WTC11 (cell line): Measurements from ENCODE around the gene HIF1A. TPM values are rescaled to one million over a fixed set of nuclear protein-coding genes. Genes with fewer than 3 reads are reported as not detected.

Experiments used
- ATAC-seq: fragments of 200-7000 bp; cut with Tn5 transposase; 2 replicates; pipeline ENCODE4 v1.10.0; 2021; ENCODE audit warnings: mild to moderate bottlenecking, moderate library complexity
- CTCF ChIA-PET: fragments of 300-600 bp; sonication (Branson Sonifier 250); formaldehyde crosslinking; loops from one replicate; lab custom pipeline; 2021; ENCODE audit warnings: antibody characterized with exemption; lab: Charles Lee
- POLR2A ChIA-PET: fragments of 350-600 bp; sonication (Branson Sonifier 250); formaldehyde crosslinking; loops from one replicate; lab custom pipeline; 2021; ENCODE audit warnings: antibody characterized with exemption; lab: Charles Lee
- DNase-seq: peaks from one replicate; pipeline ENCODE4 v3.0.0; 2021; ENCODE audit warnings: low spot score
- H3K27ac Mint-ChIP-seq: 2 replicates; pipeline ENCODE4 v1.8.0; 2021; ENCODE audit warnings: mixed read lengths
- H3K27me3 Mint-ChIP-seq: 2 replicates; pipeline ENCODE4 v1.8.0; 2021; ENCODE audit warnings: low read depth, mild to moderate bottlenecking, moderate library complexity, mixed read lengths
- H3K36me3 Mint-ChIP-seq: 2 replicates; pipeline ENCODE4 v1.8.0; 2021; ENCODE audit warnings: mixed read lengths
- H3K4me1 Mint-ChIP-seq: 2 replicates; pipeline ENCODE4 v1.8.0; 2022; ENCODE audit warnings: mixed read lengths
- H3K4me3 Mint-ChIP-seq: 2 replicates; pipeline ENCODE4 v1.8.0; 2021; ENCODE audit warnings: mild to moderate bottlenecking, moderate library complexity, mixed read lengths
- H3K9me3 Mint-ChIP-seq: 2 replicates; pipeline ENCODE4 v1.8.0; 2021; ENCODE audit warnings: mixed read lengths
- ARID4B ChIP-seq: sonication (generic); formaldehyde crosslinking; IDR thresholded peaks from 2 replicates; pipeline ENCODE4 v1.8.0; 2023; ENCODE audit warnings: missing genetic modification reagents, mild to moderate bottlenecking, borderline replicate concordance
- ATF1 ChIP-seq: sonication (generic); formaldehyde crosslinking; IDR thresholded peaks from 2 replicates; pipeline ENCODE4 v1.8.1; 2023; ENCODE audit warnings: mild to moderate bottlenecking, moderate library complexity, missing genetic modification reagents
- ATF6 ChIP-seq: sonication (generic); formaldehyde crosslinking; IDR thresholded peaks from 2 replicates; pipeline ENCODE4 v1.8.1; 2023; ENCODE audit warnings: mild to moderate bottlenecking, missing genetic modification reagents
- CREM ChIP-seq: sonication (generic); formaldehyde crosslinking; IDR thresholded peaks from 2 replicates; pipeline ENCODE4 v1.8.1; 2022; ENCODE audit warnings: mild to moderate bottlenecking, missing genetic modification reagents, moderate library complexity
- CTCF ChIP-seq: fragments of 200-600 bp; IDR thresholded peaks from 2 replicates; pipeline ENCODE4 v1.8.0; 2022; ENCODE audit warnings: antibody characterized with exemption
- E2F1 ChIP-seq: sonication (generic); formaldehyde crosslinking; IDR thresholded peaks from 2 replicates; pipeline ENCODE4 v1.8.0; 2022; ENCODE audit warnings: mild to moderate bottlenecking, missing genetic modification reagents
- ELF4 ChIP-seq: sonication (generic); formaldehyde crosslinking; IDR thresholded peaks from 2 replicates; pipeline ENCODE4 v1.8.1; 2022; ENCODE audit warnings: low read depth, mild to moderate bottlenecking, moderate library complexity, missing genetic modification reagents
- EMX1 ChIP-seq: fragments of 250-450 bp; sonication (Bioruptor Pico); IDR thresholded peaks from 2 replicates; pipeline ENCODE4 v1.8.0; 2021; ENCODE audit warnings: mild to moderate bottlenecking
- GABPB1 ChIP-seq: sonication (generic); formaldehyde crosslinking; IDR thresholded peaks from 2 replicates; pipeline ENCODE4 v1.8.1; 2023; ENCODE audit warnings: mild to moderate bottlenecking, missing genetic modification reagents
- GRHL2 ChIP-seq: fragments of 250-450 bp; sonication (Bioruptor Pico); IDR thresholded peaks from 2 replicates; pipeline ENCODE4 v1.8.0; 2022; ENCODE audit warnings: mild to moderate bottlenecking, moderate library complexity; ENCODE audit not compliant: insufficient replicate concordance, severe bottlenecking
- KAT7 ChIP-seq: sonication (generic); formaldehyde crosslinking; IDR thresholded peaks from 2 replicates; pipeline ENCODE4 v1.8.1; 2023; ENCODE audit warnings: missing genetic modification reagents, mild to moderate bottlenecking, borderline replicate concordance
- MLX ChIP-seq: sonication (generic); formaldehyde crosslinking; IDR thresholded peaks from 2 replicates; pipeline ENCODE4 v1.8.1; 2023; ENCODE audit warnings: mild to moderate bottlenecking, missing genetic modification reagents, moderate library complexity
- MXD4 ChIP-seq: fragments of 250-450 bp; sonication (Bioruptor Pico); IDR thresholded peaks from 2 replicates; pipeline ENCODE4 v1.8.0; 2021; ENCODE audit warnings: mild to moderate bottlenecking, moderate library complexity, borderline replicate concordance
- NFE2L1 ChIP-seq: sonication (generic); formaldehyde crosslinking; IDR thresholded peaks from 2 replicates; pipeline ENCODE4 v1.8.1; 2023; ENCODE audit warnings: missing genetic modification reagents
- NR1H2 ChIP-seq: sonication (generic); formaldehyde crosslinking; IDR thresholded peaks from 2 replicates; pipeline ENCODE4 v1.9.0; 2021; ENCODE audit warnings: mild to moderate bottlenecking, moderate library complexity, missing genetic modification reagents
- NR3C1 ChIP-seq: sonication (generic); formaldehyde crosslinking; conservative IDR thresholded peaks from 2 replicates; pipeline ENCODE4 v1.8.1; 2023; ENCODE audit warnings: low read depth, mild to moderate bottlenecking, missing genetic modification reagents
- PREB ChIP-seq: sonication (generic); formaldehyde crosslinking; IDR thresholded peaks from 2 replicates; pipeline ENCODE4 v1.8.1; 2022; ENCODE audit warnings: mild to moderate bottlenecking, missing genetic modification reagents, moderate library complexity, borderline replicate concordance
- PRRX2 ChIP-seq: fragments of 250-450 bp; sonication (Bioruptor Pico); IDR thresholded peaks from 2 replicates; pipeline ENCODE4 v1.8.0; 2021; ENCODE audit warnings: mild to moderate bottlenecking
- SMAD3 ChIP-seq: sonication (generic); formaldehyde crosslinking; IDR thresholded peaks from 2 replicates; pipeline ENCODE4 v1.8.0; 2022; ENCODE audit warnings: missing genetic modification reagents, mild to moderate bottlenecking, borderline replicate concordance
- TEAD4 ChIP-seq: sonication (generic); formaldehyde crosslinking; IDR thresholded peaks from 2 replicates; pipeline ENCODE4 v1.8.0; 2022; ENCODE audit warnings: mild to moderate bottlenecking, missing genetic modification reagents
- USF1 ChIP-seq: sonication (generic); formaldehyde crosslinking; IDR thresholded peaks from 2 replicates; pipeline ENCODE4 v1.8.0; 2022; ENCODE audit warnings: mild to moderate bottlenecking, missing genetic modification reagents
- ZNF138 ChIP-seq: sonication (generic); formaldehyde crosslinking; conservative IDR thresholded peaks from 2 replicates; pipeline ENCODE4 v1.8.1; 2022; ENCODE audit warnings: mild to moderate bottlenecking, moderate library complexity, missing genetic modification reagents
- ZNF219 ChIP-seq: sonication (generic); formaldehyde crosslinking; IDR thresholded peaks from 2 replicates; pipeline ENCODE4 v1.8.0; 2023; ENCODE audit warnings: missing genetic modification reagents, mild to moderate bottlenecking, borderline replicate concordance
- ZNF416 ChIP-seq: fragments of 250-450 bp; sonication (Bioruptor Pico); IDR thresholded peaks from 2 replicates; pipeline ENCODE4 v1.9.0; 2021; ENCODE audit warnings: mild to moderate bottlenecking, inconsistent platforms
- ZNF423 ChIP-seq: fragments of 250-450 bp; sonication (Bioruptor Pico); IDR thresholded peaks from 2 replicates; pipeline ENCODE4 v2.1.2; 2022; ENCODE audit warnings: mild to moderate bottlenecking, moderate library complexity
- ZNF671 ChIP-seq: fragments of 250-450 bp; sonication (Bioruptor Pico); IDR thresholded peaks from 2 replicates; pipeline ENCODE4 v1.8.0; 2021; ENCODE audit warnings: mild to moderate bottlenecking
- total RNA-seq: library from RNA; stranded (reverse); gene quantifications from 3 replicates; pipeline ENCODE4 v1.2.3, GENCODE V29; 2021

The HIF1A gene
- total RNA-seq, 1 experiment from 2014 or later, result 165 TPM

- TF ChIP-seq ZNF219 (CRISPR knock-in tag) (no peak), PREB (CRISPR knock-in tag) (no peak), ARID4B (no peak), ZNF416 (CRISPR knock-in tag) (no peak), E2F1 (CRISPR knock-in tag) (no peak), CREM (no peak), NR3C1 (CRISPR knock-in tag) (no peak), KAT7 (CRISPR knock-in tag) (no peak), ELF4 (CRISPR knock-in tag) (no peak), GABPB1 (CRISPR knock-in tag) (no peak)
These were observed 84.8 kb downstream of the HIF1A start (continued) for GRCh38 chr14:61780125-61780524.

- H3K36me3 Mint-ChIP-seq, result peaks cover 23% of the 10 kb centered on the region
- H3K27me3 Mint-ChIP-seq, result no peaks in the 10 kb centered on the region
- CTCF ChIA-PET, result no interaction called here
- POLR2A ChIA-PET, result interaction anchor here (1.0 kb wide), 1 partner anchor 9 kb away, joined by 4 read pairs; no protein-coding TSS in a partner anchor
- DNase-seq (no peak), ATAC-seq (no peak)
- H3K9me3 Mint-ChIP-seq, result no peaks in the 10 kb centered on the region
- TF ChIP-seq ZNF423 (CRISPR knock-in tag) (no peak), SMAD3 (CRISPR knock-in tag) (no peak), ZNF138 (no peak), GABPB1 (CRISPR knock-in tag) (no peak), NR1H2 (no peak), MXD4 (CRISPR knock-in tag) (no peak), MLX (CRISPR knock-in tag) (no peak), TEAD4 (CRISPR knock-in tag) (no peak), CTCF (no peak), NFE2L1 (CRISPR knock-in tag) (no peak), USF1 (CRISPR knock-in tag) (no peak), EMX1 (CRISPR knock-in tag) (no peak), ZNF671 (no peak), GRHL2 (CRISPR knock-in tag) (no peak), PRRX2 (CRISPR knock-in tag) (no peak), ATF1 (CRISPR knock-in tag) (no peak), ATF6 (CRISPR knock-in tag) (no peak)
- H3K27ac Mint-ChIP-seq, result no peak overlapping the region
- peaks cover 16% of the 10 kb centered on the region for H3K4me1 Mint-ChIP-seq
- no peak overlapping the region for H3K4me3 Mint-ChIP-seq
These were observed 102.0 kb downstream of the HIF1A start for GRCh38 chr14:61797309-61797708.
